ENCODE results near the gene MAP1LC3B2.

MAP1LC3B2 gene

GRCh38 chr12:116597886-116598285, 38.7 kb downstream of the MAP1LC3B2 start:
- DNase-seq: no peak

- DNase-seq: no peak
Measured at GRCh38 chr12:116598311-116599284, 39.4 kb downstream of the MAP1LC3B2 start.

- DNase-seq: no peak
Measured at GRCh38 chr12:116599285-116600136, 40.3 kb downstream of the MAP1LC3B2 start.

- no peak for DNase-seq
Measured at GRCh38 chr12:116600959-116601918, 42.1 kb downstream of the MAP1LC3B2 start.

GRCh38 chr12:116601933-116602810, 43.0 kb downstream of the MAP1LC3B2 start:
- no peak for DNase-seq

GRCh38 chr12:116603546-116604177, 44.5 kb downstream of the MAP1LC3B2 start:
- DNase-seq: no peak

- DNase-seq: no peak
Measured at GRCh38 chr12:116604178-116604895, 45.2 kb downstream of the MAP1LC3B2 start.

GRCh38 chr12:116604951-116605641, 45.9 kb downstream of the MAP1LC3B2 start:
- no peak for DNase-seq

- DNase-seq: no peak
Measured at GRCh38 chr12:116606397-116606796, 47.2 kb downstream of the MAP1LC3B2 start.

GRCh38 chr12:116607039-116607438, 47.9 kb downstream of the MAP1LC3B2 start:
- DNase-seq: no peak

- no peak for DNase-seq
Measured at GRCh38 chr12:116609319-116610114, 50.3 kb downstream of the MAP1LC3B2 start.

GRCh38 chr12:116610971-116611541, 51.9 kb downstream of the MAP1LC3B2 start:
- no peak for DNase-seq

- no peak for DNase-seq
Measured at GRCh38 chr12:116612436-116612835, 53.3 kb downstream of the MAP1LC3B2 start.

- DNase-seq: no peak
Measured at GRCh38 chr12:116613256-116613655, 54.1 kb downstream of the MAP1LC3B2 start.

- no peak for DNase-seq
Measured at GRCh38 chr12:116614194-116614915, 55.2 kb downstream of the MAP1LC3B2 start.

- DNase-seq: no peak
Measured at GRCh38 chr12:116615141-116615861, 56.1 kb downstream of the MAP1LC3B2 start.
